CD4-positive, alpha-beta T cell treated with Interleukin-1 beta for 1 hour (primary cell): ENCODE measurements around the gene PPP2R3C.
"Not testable (repeated sequence)": the region's sequence is repeated elsewhere in the genome, so short reads cannot be mapped to it uniquely, and the experiment has no call there.

Experiments
- DNase-seq, 2 donors: peaks; one replicate each; pipeline ENCODE4 v3.0.0-alpha.2; 2020 to 2022

PPP2R3C gene

DNA sequence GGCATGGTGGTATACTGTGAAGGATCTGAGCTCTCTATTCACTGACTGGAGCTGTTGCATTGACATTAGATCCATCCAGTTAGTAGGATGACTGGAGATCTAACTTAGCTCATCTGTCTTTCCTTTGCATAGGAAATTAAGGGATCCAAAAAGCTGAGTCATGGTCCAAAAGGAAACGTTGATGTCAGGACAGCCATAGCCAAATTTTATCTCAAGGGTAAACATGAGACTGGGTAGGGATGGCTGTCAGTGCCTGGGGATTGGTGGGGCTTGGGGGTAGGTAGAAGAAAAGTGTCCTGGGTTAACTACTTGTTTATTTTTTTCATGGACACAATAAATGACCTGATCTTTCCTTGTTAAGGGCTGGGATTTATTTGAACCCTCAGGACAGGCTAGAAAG is 71.1 kb downstream of the PPP2R3C start:
- DNase-seq = no peak

DNA sequence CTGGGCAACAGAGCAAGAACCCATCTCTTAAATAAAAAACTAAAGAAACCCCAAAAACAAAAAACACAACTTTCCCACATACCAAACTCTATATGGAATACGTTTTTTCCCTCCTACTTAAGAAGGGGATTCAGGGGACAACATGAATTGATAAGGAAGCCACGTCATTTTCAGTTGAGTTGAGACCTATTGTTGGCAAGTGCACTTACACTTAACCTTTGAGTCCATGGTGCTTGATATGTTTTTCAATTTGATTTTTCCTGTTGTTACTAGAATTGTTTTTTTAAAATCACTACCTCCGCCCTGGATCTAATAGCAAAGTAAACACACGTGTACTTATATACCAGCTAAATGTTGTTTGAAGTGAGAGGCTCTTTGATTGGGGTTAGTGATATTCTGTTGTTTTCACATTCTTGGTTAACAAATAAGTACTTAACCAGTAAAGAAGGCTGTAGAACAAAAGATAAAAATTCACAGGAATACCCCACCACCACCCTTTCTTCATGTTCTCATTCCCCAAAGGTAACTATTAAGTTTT is 73.7 kb downstream of the PPP2R3C start:
- no peak for DNase-seq

GRCh38 chr14:35046751-35047536 is 74.8 kb downstream of the PPP2R3C start:
- peak in 1 of 2 donors; percentile 27 for DNase-seq

DNA sequence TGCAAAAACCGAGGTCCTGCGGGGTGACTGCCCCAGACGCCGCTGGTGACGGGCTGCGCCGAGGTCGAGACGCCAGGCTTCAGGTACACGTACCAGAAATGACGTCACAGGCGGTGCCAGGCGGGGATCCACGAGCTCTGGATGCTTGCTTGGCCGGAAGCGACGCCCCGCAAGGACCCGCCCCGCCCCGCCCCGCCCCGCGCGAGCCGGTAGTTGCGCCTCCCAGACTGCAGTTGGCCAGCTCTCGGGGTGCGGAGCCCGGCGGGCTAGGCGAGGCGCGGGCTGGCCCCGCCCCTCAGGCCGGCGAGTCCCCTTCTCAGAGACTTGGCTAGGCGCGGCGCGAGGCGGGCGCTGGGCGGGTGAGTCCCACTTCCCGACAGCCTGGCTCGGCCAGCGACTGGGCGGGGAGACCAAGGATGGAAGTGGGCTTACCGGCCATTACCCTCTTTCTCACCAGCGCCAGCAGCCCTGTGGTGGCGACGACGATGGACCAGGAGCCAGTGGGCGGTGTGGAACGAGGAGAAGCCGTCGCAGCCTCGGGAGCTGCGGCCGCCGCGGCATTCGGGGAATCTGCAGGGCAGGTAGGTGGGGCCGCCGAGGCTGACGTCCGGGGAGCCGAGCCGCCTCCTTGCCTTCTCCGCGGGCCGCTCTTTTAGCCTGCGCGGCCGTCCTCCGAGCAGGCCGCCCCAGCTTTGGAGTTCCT is 75.6 kb downstream of the PPP2R3C start, which contains the start of gene FAM177A1:
Gene FAM177A1, plus strand, starts transcription at position 225 of the 703 bp plus-strand sequence. Its CDS starts 192 bp downstream, at position 417.
- peak; percentile 99 to 100 for DNase-seq

GRCh38 chr14:35045798-35046047 is 76.1 kb downstream of the PPP2R3C start:
- no peak for DNase-seq

DNA sequence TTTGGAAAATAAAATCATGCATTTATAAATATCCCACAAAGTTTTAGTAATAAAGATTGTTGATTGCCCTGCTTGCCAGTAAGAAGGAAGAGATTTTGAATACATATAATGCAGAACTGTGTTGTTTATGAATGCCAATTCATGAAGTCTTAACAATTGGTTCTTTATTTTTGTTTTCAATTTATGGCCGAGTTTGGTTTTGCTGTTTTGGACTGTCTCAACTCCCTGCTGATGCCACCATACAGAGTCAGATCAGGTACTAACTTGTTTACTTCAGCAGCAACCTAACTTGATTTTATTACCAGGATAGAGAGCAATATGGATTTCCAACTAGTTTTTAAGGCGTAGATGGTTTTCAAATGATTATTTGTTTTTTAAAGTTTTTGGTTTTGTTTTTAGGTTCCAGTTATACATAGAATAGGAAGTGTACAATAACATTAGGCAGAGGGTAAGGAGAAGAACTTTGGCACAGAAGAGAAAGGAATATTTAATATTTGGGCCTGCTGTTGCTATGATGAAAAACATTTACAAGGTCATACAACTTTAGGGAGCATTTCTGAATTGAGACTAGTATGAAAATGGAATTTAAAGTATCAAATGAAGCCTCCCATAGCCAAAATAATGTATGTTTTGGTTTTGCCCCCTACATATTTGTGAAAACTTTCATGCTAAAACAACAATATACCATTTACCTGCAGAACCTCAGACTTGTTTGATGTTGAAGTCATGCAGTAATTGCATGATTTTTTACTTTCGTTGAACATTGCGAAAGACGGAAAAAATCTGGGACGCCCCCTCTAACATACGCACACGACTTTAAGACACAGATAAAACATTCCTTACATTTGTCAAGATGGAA is 76.6 kb downstream of the PPP2R3C start:
- no peak for DNase-seq

GRCh38 chr14:35043046-35043445 is 78.7 kb downstream of the PPP2R3C start:
- no peak for DNase-seq

DNA sequence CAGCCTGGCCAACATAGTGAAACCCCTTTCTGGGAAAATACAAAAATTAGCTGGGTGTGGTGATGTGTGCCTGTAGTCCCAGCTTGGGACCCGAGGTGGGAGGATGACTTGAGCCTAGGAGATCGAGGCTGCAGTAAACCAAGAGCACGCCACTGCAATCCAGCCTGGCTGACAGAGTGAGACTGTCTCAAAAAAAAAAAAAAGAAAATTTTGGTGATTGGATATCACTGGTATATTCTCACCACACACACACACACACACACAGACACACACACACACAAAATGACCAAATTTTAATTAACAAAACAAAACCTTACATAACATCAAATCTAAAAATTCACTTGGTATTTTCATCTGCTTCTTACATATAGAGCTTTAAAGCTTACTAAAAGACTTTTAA is 79.2 kb downstream of the PPP2R3C start:
- no peak for DNase-seq

DNA sequence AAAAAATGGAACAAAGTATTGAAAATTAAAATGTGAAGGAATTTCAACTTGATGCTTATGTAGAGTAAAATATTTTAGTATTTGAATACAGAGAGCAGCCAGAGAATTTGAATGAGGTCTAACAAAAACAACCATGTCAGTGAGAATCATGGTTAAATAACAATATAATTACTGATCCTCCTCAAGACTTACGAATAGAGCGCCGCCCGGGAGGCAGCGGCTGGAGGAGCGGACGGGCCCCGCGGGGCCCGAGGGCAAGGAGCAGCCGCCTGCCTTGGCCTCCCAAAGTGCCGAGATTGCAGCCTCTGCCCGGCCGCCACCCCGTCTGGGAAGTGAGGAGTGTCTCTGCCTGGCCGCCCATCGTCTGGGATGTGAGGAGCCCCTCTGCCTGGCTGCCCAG is 83.5 kb downstream of the PPP2R3C start:
- DNase-seq = not testable (repeated sequence)
